Measurements from ENCODE around the gene KIF2A.

The KIF2A gene

GRCh38 chr5:62385131-62385530 lies 79.1 kb downstream of the KIF2A start:
- DNase-seq (ENCODE audit: low read depth): no peak

- no peak for DNase-seq (ENCODE audit: low read depth)
These were observed 79.9 kb downstream of the KIF2A start for GRCh38 chr5:62385816-62386400.

GRCh38 chr5:62386824-62387223 lies 80.8 kb downstream of the KIF2A start:
- DNase-seq (ENCODE audit: low read depth): no peak

- no peak for DNase-seq (ENCODE audit: low read depth)
These were observed 89.4 kb downstream of the KIF2A start for GRCh38 chr5:62395210-62395950.

DNA sequence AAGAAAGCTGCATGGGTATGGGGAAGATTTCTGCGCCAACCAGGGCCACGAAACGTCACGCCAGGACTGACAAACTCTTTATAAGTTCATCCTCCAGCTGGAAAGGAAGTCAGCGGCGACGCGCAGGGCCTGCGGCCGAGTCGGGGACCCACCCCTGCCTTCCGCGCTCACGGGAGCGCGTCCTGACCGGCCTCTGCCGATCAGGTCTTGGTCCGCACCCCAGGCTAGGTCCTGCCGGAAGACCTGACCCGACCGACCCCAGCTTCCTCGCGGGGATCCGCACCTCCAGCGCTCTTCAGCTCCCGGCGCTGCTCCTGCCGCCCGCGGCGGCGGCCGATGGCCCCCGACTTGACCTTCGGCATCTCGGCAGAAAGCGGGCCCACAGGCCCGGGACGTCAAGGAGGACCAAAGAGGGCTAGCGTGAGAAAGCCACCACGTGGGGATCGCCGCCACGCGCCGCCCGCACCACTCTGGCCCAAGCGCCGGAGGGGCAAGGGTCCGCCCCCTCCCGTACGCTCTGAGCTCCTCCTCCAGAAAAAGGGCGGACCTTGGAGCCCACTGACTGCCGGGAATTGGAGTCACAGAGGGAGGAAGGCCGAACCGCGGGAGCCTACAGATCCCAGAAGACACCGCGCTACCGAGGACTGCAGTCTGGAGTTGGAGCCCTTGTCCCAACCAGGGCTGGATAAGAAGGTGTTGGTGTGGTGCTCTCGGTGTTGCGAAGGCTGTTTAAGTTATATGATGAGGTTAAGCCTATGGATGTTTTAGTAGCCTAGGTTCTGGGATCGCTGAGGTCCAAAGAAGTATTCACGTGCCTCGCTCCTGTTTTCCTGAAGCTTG lies 97.6 kb downstream of the KIF2A start, which contains the start of gene DIMT1:
Gene DIMT1, minus strand, starts transcription at position 495 of the 840 bp plus-strand sequence. Its CDS starts 133 bp downstream, at position 362.
- DNase-seq (ENCODE audit: low read depth): peak; percentile 86

DNA sequence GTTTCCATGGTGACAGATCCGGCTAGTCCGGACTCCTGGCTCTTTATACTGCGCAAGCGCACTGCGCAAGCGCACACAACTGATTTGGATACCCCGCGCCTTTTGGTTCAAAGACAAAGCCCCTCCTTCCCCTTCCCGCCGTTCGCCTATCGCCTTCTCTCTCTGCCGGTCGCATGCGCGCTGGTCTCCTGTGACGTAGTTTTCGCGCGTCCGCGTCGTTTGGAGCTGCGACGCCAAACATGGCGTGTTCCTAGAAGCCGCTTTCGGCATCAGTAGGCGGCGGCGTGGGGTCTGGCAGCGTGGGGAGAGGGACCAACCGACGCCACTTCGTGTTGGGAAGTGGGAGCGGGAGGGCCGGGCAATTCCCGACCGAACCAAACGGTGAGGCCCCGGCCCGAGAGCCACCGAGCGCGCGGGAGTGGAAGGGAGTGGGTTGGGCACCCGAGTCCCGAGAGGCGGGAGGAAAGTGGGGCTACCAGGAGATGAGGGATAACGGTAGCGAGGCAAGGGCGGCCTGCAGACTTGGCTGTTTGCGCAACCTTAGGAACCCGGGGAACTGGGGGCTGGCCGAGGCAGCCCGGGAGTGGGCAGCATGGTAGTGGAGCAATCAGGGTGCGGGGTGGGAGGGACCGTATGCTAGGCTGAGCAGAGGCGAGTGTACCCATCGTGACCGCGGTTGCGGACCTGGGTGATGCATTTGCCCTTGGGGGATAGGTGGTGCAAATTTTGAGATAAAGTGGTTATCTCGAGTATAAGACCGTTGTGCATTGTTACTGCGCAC lies 106.7 kb downstream of the KIF2A start, which contains the start of gene IPO11:
Gene IPO11, plus strand, starts transcription at position 215 of the 781 bp plus-strand sequence. CDS start 24,517 bp downstream, outside the sequence.
- peak; percentile 98 for DNase-seq (ENCODE audit: low read depth)

DNA sequence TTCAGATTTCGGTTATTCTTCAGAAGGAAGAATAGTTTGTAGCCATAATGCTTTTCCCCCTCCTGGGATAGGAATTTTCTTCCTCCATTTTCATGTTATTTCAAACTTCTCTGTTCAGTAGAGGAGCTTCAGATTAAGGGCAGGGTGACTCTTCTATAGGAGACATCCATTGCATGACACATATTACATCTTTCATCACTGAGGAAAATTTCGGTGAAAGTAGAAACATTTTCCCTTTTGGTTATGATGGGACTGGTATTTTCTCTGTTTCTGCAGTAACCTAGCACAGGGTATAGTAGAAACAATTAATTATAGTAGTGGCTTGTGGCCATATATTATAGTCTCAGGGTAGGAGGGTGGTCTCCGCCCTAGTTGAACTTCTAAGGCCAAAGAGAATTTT lies 107.7 kb downstream of the KIF2A start:
- no peak for DNase-seq (ENCODE audit: low read depth)

DNA sequence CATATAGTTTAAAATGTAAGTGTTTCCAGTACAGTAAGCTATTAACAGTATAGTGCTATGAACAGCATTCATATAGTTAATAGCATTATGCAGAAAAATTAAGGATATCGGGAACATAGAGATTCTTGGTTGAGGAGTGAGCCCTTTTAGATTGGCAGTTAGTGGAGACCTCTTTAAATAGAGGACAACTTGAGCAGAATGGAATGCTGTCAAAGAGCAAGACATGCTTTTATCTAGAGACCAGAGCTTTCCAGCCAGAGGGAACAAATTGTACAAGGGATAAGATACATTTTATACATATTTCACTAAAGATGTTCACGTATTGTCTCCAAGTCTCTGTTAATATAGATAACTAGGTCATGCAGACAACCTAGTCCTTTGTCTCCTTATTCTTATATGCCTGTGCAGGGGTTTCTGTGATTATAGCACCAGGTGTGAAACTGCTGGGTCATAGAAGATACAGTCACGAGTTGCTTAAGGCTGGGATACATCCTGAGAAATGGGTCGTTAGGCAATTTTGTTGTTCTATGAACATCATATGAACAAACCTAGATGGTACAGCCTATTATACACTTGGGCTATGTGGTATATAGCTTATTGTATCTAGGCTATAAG lies 112.6 kb downstream of the KIF2A start:
- no peak for DNase-seq (ENCODE audit: low read depth)

GRCh38 chr5:62419609-62420008 lies 113.6 kb downstream of the KIF2A start:
- no peak for DNase-seq (ENCODE audit: low read depth)

DNA sequence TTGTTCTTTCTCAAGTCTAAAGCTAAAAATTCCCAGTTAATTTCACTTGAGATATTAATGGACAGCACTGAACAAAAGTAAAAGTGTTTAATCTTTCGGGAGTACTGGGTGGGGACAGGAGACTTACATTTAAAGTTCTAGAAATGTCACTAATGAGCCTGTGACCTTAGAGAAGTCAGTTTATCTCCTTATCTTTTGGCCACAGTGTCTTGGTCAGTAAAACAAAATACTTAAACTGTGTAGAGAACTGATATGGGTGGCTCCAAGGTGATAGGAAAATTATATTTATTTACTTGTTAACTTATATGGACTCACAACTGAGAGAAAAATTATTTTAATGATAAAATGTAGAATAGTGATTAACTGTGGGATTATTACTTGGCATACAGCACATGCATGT lies 115.4 kb downstream of the KIF2A start:
- DNase-seq (ENCODE audit: low read depth): no peak

DNA sequence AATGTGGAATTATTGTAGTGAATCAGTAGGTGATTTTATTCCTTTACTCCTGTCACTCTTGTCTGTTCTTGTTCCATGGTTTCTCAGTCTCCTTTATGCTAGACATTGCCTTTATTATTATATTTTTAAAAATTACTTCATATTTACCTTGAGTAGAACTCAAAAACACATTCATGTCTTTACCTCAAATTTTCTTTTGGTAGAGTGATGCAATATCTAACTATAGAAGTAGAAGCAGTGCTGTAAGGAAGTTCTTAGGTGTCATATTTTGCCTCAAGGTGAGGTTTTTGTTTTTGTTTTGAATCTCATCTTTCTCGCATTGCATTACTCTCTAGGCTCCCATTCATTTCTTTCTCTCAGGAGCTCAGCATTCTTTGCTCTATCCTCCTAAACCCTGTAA lies 118.8 kb downstream of the KIF2A start:
- DNase-seq (ENCODE audit: low read depth): no peak

GRCh38 chr5:62431735-62432620 lies 126.0 kb downstream of the KIF2A start:
- no peak for DNase-seq (ENCODE audit: low read depth)

DNA sequence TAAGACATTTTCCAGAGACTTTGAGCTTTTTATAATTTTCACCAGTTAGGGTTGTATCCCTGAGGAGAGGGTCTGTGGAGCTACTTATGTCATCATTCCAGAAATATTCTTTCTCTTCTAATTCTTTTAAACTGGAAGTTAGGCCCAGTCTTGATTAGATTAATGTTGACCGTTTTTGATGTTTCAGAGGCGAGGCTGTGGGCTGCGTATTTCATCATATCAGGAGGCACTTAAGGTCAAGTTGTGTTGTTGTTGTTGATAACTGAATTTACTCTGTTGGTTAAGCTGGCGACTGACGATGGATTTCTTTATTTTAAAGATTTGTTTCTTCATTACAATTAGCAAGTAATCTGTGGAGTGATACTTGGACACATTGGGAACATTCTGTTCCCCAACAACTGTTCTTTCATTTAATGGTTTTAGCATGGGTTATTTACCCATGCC lies 126.6 kb downstream of the KIF2A start:
- DNase-seq (ENCODE audit: low read depth): no peak

All from stimulated activated CD8-positive, alpha-beta memory T cell treated with anti-CD3 and anti-CD28 coated beads, Interleukin-12 subunit alpha, Interleukin-12 subunit beta, amount 100 ng/mL, for 4 hours (primary cell).